Thyroid gland (tissue), 4 donors: ENCODE results near the gene SLC10A4.

ENCODE experiments used
- POLR2A ChIP-seq, 2 donors: fragments of 450-650 bp; IDR thresholded peaks; one replicate each; pipeline ENCODE4 v1.6.1; 2017; ENCODE audit warnings: antibody characterized with exemption in 2 of 2, mild to moderate bottlenecking in 2 of 2, moderate library complexity in 1 of 2
- TF ChIP-seq, protein P1 (sequence below), 6 experiments: fragments of 200-600 bp in 3 of 6; fragments of 450-650 bp in 3 of 6; sonication (generic) in 3 of 6; IDR thresholded peaks; one replicate each; pipeline ENCODE4 v1.5.1; 2016 to 2019; ENCODE audit warnings: antibody characterized with exemption in 6 of 6, mild to moderate bottlenecking in 2 of 6, inconsistent platforms in 1 of 6, moderate library complexity in 1 of 6

DNA sequence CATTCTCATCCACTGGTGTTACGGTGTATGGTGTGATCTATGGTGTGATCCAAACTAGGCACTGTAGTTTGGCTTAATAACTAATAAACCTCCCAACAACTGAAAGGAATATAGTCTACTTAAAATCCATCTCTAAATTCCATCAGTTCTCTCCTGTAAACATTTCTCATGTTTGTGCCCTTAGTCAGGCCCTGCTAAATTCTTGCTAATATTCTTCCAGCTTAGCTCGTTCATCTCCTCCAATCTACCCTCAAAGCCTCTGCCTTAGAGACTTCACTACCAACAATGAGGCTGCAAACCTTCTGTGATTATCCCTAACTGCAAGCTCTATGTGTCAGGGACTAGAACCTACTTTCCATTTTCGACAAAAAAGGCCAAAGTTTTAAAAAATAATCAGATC, 35.0 kb downstream of the SLC10A4 start:
- no peak for TF ChIP-seq POLR2A (IDR thresholded peaks at IDR 0.05)
- TF ChIP-seq, protein P1, sequence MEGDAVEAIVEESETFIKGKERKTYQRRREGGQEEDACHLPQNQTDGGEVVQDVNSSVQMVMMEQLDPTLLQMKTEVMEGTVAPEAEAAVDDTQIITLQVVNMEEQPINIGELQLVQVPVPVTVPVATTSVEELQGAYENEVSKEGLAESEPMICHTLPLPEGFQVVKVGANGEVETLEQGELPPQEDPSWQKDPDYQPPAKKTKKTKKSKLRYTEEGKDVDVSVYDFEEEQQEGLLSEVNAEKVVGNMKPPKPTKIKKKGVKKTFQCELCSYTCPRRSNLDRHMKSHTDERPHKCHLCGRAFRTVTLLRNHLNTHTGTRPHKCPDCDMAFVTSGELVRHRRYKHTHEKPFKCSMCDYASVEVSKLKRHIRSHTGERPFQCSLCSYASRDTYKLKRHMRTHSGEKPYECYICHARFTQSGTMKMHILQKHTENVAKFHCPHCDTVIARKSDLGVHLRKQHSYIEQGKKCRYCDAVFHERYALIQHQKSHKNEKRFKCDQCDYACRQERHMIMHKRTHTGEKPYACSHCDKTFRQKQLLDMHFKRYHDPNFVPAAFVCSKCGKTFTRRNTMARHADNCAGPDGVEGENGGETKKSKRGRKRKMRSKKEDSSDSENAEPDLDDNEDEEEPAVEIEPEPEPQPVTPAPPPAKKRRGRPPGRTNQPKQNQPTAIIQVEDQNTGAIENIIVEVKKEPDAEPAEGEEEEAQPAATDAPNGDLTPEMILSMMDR (IDR thresholded peaks at IDR 0.05), result no peak
